EL (cell line): ENCODE results near the gene NUP188.
A peak's percentile ranks its signal among the peaks of the same experiment; 100 is the strongest.

ENCODE experiments used
- DNase-seq: peaks from one replicate; pipeline ENCODE4 v3.0.0-alpha.2; 2016

Gene NUP188, protein sequence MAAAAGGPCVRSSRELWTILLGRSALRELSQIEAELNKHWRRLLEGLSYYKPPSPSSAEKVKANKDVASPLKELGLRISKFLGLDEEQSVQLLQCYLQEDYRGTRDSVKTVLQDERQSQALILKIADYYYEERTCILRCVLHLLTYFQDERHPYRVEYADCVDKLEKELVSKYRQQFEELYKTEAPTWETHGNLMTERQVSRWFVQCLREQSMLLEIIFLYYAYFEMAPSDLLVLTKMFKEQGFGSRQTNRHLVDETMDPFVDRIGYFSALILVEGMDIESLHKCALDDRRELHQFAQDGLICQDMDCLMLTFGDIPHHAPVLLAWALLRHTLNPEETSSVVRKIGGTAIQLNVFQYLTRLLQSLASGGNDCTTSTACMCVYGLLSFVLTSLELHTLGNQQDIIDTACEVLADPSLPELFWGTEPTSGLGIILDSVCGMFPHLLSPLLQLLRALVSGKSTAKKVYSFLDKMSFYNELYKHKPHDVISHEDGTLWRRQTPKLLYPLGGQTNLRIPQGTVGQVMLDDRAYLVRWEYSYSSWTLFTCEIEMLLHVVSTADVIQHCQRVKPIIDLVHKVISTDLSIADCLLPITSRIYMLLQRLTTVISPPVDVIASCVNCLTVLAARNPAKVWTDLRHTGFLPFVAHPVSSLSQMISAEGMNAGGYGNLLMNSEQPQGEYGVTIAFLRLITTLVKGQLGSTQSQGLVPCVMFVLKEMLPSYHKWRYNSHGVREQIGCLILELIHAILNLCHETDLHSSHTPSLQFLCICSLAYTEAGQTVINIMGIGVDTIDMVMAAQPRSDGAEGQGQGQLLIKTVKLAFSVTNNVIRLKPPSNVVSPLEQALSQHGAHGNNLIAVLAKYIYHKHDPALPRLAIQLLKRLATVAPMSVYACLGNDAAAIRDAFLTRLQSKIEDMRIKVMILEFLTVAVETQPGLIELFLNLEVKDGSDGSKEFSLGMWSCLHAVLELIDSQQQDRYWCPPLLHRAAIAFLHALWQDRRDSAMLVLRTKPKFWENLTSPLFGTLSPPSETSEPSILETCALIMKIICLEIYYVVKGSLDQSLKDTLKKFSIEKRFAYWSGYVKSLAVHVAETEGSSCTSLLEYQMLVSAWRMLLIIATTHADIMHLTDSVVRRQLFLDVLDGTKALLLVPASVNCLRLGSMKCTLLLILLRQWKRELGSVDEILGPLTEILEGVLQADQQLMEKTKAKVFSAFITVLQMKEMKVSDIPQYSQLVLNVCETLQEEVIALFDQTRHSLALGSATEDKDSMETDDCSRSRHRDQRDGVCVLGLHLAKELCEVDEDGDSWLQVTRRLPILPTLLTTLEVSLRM (N-terminal part only)

DNA sequence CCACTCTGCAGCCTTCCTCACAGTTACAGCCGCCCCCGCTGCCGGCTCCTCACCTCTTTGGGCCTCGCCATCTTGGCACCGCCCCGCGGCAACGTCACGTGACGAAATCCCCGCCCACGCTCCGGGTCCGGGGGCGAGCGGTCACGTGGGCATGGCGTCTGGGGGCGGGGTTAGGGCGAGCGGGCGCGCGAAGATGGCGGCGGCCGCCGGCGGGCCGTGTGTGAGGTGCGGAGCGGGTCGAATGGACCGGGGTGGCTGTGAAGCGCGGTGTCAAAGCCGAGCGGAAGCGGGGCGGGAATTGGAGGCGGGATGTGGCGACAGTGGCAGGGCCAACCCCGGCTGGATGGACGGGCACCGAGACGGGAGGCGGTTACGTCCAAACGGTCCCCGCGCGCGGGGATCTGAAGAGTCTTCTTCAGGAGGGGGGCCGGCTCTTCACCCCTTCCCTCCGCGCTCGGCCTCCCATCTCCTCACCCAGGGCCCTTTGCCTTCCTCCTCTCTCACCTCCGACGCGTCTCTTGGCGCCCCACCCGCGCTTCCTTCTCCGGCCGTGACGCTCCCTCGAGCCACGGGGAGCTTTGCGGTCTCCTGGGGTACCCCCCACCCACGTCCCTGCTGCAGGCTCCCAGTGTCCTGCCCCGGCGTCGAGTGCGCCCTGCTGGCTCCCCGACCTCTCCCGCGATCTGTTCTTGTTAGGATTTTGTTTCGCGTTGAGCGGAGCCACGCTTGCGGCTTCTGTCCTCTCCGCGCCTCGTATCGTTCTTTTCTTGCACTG, at the start of gene NUP188, which contains the start of gene DOLK:
NUP188 (plus strand) TSS at position 173 of the 775 bp plus-strand sequence; CDS start at position 194, 21 bp downstream.
DOLK (minus strand) TSS at position 77 of the 775 bp plus-strand sequence. CDS start 300 bp downstream, outside the sequence.
- DNase-seq = peak; percentile 93

DNA sequence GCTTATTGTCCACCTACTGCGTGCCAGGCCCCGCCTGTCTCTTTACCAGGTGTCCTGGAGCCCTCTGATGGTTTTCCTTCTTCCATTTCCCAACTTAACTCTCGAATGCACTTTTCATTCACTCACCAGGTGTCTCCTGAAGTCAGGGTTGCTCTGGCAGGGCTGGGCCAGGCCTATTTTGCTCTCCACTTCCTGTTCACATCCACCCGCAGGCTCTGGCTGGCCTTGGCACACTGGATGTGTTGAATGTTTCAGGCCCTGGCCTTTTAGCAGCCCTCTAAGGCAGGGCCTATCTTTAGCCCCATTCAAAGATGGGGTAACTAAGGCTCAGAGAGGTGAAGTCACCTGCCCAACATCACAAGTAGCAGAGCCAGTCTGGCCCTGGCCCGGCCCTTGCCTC, 49.1 kb upstream of the NUP188 start:
- no peak for DNase-seq

DNA sequence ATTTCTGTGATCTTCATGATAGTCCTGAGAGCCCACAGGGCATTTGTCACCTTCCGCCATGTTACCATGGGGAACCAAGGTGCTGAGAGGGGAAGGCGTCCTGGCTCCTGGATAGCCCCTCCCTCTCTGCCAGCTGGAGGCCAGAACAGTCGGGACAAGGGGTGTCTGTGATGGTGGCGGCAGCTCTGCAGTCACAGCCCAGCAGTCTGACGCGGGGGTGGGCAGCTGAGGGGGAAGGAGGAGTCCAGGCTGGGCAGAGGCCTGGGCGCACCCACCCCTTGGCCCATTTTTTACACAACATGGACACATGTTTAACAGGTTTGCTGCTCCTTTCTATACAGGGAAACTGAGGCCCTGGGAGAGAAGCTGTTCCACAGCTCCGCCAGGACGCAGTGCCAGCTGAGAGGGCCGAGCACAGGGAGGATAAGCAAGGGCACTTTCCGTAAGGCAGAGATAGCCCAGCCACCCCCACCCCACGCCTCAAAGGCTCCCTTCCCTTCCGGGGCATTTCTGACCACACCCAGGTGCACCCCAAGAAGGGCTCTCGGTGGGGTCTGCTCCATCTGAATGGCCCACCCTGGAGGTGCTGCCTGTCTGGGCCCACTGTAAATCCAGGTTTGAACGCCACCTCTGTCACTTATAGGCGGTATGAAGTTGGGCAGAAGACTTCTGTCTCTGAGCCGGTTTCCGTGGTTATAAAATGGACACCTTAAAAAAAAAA, 48.5 kb upstream of the NUP188 start:
- DNase-seq = no peak

DNA sequence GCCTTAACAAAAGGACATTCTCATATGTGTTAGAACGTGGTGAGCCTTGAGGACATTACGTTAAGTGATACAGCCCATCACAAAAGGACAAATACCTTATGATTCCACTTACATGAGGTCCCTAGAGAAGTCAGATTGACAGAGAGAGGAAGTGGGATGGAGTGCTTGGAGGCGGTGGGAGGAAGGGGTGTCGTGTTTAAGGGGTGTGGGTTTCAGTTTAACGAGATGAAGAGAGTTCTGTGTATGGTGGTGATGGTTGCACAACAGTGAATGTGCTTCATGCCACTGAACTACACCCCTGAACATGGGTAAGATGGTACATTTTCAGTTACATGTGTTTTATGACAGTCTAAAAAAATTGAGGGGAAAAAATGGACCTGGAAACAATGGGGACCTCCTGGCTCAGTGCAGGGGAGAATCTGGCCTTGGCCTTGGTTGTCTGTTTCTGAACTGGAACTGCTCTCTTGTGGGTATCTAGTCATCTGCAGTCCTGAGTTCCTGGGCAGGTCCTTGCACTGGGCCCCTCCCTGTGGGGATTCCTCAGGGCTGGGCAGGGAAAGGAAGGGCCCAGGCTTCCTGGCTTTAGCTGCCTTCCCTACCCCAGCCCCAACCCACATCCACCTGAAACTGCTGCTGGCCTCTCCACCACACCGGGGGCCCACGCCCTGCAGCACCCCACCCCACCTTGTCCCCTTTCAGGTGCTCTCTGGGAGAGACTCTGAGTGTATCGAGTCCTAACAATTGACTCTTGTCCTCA, 47.8 kb upstream of the NUP188 start:
- peak; percentile 39 for DNase-seq

DNA sequence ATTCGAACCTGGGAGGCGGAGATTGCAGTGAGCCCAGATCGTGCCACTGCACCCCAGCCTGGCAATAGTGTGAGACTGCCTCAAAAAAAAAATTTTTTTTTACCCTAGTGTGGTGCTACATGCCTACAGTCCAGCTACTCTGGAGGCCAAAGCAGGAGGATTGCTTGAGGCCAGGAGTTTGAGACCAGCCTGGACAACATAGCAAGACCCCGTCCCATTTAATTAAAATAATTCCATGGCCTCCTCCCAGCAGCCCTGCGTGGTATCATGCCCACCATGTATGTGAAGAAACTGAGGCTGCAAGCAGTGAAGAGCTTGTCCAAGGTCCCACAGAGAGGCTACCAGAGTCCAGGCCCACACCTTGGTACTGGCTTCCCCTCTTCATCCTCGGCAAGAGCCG, 46.1 kb upstream of the NUP188 start:
- no peak for DNase-seq

DNA sequence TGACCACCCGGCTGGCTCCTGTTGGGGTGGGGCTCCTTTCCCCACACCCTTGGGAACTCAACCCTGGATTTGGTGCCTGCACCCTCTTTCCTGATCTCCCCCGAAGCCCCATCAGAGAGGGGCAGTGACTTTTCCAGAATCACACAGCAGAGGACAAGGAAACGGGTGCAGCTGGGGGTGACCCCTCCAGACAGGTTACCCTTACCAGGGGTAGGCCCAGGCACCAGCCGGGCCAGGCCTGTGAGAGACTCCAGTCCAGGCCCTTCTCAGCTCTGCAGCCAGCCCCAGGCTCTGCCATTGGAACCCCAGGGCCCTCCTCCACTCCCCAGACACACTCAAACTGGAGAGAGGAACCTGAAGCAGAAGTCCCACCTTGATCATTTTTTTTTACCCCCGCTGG, 45.7 kb upstream of the NUP188 start:
- DNase-seq = no peak

DNA sequence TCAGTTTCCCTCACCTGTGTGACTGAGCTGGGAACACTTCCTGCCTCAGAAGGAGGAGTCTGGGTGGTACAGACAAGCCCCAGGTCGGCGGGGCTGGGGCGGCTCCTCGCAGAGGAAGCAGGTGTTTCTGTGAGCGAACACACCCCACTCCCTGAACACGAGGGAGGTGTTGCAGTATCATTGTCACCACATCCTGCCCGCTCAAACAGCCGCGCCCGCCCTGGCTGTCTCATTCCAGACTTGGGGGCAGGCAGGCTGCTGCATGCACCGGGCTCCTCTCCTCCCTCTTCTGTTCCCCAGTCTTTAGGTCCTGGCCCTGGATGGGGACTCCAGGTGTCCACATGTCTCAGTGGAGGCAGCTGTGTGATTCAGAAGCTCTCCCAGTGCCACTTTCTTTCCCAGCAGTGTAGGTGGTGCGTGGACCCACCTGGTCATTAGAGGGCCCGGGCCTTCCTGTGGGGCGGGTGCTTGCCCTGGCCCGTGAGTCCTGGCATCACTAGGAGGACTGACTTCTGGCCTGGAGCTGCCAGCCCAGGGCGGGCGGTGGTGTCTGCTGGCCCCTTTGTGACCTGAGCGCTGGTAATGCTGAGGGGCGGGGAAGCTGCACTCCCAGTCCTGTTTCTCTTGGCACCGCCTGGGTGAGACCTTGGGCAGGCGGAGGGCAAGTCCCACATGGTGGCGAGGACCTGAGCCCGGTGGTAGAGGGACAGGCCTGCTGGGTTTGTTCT, 45.0 kb upstream of the NUP188 start:
- no peak for DNase-seq

DNA sequence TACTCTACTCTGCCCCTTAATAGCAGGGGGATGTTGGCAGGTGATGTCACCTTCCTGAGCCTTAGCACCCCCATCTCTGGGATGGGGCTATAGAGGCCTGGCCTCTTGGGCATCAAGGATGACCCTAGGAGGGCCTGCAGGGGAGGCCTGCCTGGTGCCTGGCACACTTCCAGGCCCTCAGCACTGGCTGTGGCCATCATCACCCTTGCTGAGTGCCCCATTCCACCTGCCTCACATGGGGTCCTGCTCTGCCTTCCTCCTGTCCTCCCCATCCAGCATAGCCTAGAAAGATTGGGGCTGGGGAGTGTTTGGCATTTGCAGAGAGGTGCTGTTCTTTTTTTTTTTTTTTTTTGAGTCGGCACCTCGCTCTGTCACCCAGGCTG, 44.4 kb upstream of the NUP188 start:
- DNase-seq = no peak

DNA sequence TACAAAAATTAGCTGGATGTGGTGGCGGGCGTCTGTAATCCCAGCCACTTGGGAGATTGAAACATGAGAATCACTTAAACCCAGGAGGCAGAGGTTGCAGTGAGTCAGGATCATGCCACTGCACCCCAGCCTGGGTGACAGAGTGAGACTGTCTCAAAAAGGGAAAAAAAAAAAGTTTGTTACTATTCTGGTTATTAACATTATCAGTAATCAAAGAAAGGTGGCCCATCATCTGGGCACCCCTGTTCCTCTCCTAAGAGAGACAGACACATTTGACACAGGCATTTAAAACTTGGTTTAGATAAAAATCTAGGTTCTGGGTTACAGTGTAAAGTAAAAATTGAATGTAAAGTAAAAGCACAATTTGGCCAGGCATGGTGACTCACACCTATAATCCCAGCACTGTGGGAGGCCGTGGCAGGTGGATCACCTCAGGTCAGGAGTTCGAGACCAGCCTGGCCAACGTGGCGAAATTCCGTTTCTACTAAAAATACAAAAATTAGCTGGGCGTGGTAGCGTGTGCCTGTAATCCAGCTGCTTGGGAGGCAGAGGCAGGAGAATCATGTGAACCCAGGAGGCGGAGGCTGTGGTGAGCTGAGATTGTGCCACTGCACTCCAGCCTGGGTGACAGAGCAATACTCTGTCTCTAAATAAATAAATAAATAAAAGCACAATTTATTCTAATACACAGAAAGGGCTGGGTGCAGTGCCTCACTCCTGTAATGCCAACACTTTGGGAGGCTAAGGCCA, 43.5 kb upstream of the NUP188 start:
- DNase-seq = no peak

DNA sequence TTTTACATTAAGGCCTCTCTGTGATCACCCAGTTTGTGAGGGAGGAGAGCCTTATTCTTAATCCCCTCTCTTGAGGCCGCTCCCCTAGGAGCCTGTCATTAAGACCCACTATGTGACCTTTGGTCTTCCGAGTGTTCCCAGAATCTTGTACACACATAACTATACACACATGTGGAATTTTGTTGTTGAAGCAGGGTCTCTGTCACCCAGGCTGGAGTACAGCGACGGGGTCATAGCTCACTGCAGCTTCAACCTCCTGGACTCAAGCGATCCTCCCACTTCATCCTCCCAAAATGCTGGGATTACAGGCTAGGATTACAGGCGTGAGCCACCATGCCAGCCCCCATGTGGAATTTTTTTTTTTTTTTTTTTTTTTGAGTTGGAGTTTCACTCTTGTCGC, 41.5 kb upstream of the NUP188 start:
- no peak for DNase-seq

DNA sequence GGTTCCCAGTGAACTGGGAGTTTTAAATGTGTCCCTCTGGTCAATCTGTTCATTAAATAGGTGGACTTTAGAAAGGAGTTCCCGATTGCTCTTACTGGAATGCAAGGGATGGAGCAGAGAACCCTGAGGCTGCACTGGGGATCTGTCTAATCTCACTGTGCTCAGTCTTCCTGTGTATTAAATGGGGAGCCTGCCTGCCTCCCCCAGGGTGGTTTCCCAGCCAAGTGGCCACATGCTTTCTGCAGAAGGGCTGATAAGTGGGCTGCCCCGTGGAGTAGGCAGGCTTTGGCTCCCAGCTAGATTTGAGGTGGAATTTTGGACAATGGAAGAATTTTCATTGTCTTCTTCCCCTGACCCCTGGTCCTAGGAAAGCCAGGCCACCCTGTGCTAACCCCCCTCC, 40.8 kb upstream of the NUP188 start:
- DNase-seq = no peak

DNA sequence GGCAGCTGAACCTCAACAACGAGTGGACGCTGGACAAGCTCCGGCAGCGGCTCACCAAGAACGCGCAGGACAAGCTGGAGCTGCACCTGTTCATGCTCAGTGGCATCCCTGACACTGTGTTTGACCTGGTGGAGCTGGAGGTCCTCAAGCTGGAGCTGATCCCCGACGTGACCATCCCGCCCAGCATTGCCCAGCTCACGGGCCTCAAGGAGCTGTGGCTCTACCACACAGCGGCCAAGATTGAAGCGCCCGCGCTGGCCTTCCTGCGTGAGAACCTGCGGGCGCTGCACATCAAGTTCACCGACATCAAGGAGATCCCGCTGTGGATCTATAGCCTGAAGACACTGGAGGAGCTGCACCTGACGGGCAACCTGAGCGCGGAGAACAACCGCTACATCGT, 39.1 kb upstream of the NUP188 start:
- no peak for DNase-seq

DNA sequence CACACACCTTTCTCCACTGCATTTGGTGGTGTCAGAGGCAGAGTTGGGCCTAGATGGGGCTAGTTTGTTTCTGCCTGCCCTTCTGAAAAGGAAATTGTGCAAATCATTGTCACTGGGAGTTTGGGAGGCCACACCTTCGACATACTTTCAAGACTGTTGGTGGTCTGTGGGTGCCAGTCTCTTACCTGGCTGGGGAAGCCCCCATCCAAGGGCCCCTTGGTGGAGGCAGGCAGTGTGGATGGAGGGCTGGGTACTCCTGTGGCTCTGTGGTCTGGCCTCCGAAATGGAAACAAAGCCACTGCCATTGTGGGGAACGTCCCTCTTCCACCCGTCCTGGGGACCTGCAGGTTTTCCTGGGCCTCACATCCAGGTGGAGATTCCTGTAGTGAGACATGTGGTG, 37.6 kb upstream of the NUP188 start:
- DNase-seq = no peak

DNA sequence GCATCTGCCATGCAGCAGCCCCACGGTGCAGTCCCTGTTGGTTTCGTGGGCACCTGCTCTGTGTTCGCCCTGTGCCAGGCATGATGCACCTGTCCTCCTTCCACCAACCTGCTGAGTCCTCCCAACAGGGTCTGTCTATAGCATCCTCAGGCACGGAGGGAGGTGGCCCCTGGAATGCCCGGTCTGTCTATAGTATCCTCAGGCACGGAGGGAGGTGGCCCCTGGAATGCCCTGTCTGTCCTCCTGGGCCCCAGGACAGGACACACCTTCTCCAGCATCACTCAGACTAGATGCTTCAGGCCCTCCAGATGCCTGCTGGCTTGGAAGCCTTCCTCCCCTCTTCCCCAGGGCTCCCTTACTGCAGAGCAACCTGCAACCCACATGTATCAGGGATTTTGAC, 36.6 kb upstream of the NUP188 start:
- DNase-seq = peak; percentile 30

DNA sequence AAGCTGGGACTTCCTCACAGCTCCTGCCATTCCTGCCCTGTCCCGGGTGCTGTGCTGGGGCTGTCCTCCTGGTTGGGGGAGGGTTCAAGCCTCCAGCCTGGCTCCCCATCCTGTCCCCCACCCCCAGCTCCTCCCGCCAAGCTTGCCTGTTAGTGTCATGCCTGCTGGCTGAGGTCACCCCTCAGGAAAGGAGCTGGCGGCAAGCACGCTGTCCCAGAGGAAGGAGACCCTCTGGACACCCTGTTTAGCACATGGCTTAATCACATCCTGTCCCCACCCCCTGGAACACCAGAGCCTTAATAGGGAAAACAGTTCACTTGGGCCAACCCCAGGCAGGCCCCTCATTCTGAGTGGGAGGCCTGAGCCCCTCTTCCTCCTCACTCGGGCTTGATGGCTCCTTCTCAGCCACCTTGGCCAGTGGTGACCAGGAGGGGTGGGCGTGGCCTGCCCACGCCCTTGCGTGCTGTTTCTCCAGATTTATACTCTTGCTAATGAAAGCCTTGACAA, 35.9 kb upstream of the NUP188 start:
- DNase-seq = peak; percentile 97

DNA sequence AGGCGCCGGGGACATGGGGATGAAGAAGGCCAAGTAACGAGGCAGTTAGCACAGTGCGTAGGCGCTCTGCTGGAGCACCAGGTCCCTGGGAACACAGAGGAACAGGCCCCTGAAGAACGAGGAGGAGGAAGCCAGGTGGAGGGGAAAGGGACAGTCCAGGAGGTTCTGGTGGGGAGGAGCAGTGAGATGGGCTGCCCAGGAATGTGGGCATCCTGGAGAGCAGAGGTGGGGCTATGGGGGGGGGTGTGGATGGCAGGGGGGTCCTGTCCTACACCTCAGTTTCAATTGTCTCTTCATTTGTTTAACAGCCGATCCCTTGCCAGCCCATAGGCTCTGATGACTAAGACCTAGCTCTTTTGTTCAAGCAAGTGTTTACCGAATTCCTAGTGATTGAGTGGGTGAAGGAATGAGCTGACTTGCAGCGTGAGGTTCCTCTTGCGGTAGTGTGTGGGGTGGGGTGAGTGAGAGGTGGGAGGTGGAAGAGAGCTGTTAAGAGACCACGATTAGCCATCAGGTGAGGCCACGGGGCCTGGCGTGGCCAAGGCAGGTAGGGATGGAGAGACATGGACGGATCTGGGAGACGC, 35.1 kb upstream of the NUP188 start:
- DNase-seq = peak; percentile 93

DNA sequence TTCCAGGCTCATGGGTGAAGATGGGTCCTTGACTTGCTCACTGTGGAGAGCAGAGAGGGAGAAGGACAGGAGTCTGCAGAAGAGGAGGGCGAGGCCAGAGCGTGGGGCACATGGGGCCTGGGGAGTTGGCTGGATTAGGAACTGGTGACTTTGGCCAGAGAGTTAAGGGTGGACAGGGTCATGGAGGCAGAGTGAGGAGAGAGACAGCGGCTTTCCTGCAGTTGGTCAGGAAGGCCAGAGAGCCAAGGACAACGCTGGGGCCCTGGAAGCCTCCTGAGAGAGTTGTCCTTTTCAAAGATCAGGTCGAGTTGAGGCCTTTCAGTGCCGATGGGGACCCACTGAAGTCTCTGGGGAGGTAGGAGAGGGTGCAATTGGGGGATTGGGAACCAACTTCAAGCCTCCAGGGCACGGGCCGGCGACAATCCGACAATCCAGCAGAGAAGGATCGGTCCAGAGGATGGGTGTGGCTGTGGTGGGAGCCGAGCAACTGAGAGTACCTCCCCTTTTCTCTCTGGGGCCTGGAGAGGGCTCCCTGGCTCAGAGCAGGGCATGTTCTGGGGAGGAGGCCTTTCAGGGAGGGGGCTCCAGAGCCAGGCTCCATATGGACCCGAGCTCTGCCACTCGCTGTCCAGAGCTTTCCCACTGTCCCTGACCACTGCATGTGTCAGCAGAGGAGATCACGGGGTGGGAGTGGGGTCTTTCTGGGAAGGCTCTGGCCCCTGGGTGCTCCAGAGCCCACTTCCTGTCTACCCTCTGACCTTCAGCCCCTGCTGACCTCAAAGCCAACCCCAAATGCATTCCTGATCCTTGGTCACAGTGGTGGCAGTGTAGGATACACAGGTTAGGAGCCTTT, 34.2 kb upstream of the NUP188 start:
- peak; percentile 31 for DNase-seq
